Tibial nerve (tissue), 4 donors: ENCODE results near the gene CELSR1. TPM values are rescaled to one million over a fixed set of nuclear protein-coding genes. Genes with fewer than 3 reads are reported as not detected.

Experiments
- DNase-seq, 2 donors: peaks; one replicate each; pipeline ENCODE4 v3.0.0-alpha.2; 2019; ENCODE audit warnings: low spot score in 2 of 2
- H3K27ac ChIP-seq, 4 donors: fragments of 200-600 bp; sonication (generic) in 3 of 4; one replicate each; pipeline ENCODE4 v1.5.1; 2017 to 2019; ENCODE audit warnings: mild to moderate bottlenecking in 1 of 4
- H3K27me3 ChIP-seq, 2 donors: fragments of 200-600 bp; sonication (generic) in 1 of 2; one replicate each; pipeline versions ENCODE4 v1.5.1 to v1.6.0; 2017 to 2019
- H3K36me3 ChIP-seq, 3 donors: fragments of 200-600 bp; sonication (generic); one replicate each; pipeline ENCODE4 v1.5.1; 2018 to 2019
- H3K4me1 ChIP-seq, 4 donors: fragments of 200-600 bp; sonication (generic) in 3 of 4; one replicate each; pipeline ENCODE4 v1.5.1; 2017 to 2019
- H3K4me3 ChIP-seq, 4 donors: fragments of 200-600 bp; sonication (generic) in 3 of 4; one replicate each; pipeline ENCODE4 v1.5.1; 2017 to 2019; ENCODE audit warnings: mild to moderate bottlenecking in 1 of 4, moderate library complexity in 1 of 4
- H3K9me3 ChIP-seq, 4 donors: fragments of 200-600 bp; sonication (generic) in 3 of 4; one replicate each; pipeline ENCODE4 v1.5.1; 2017 to 2019
- CTCF ChIP-seq, 5 experiments: fragments of 200-600 bp in 3 of 5; fragments of 450-650 bp in 2 of 5; sonication (generic) in 3 of 5; IDR thresholded peaks; one replicate each; pipeline ENCODE4 v1.5.1; 2016 to 2019; ENCODE audit warnings: antibody characterized with exemption in 5 of 5, mild to moderate bottlenecking in 3 of 5, moderate library complexity in 2 of 5
- EP300 ChIP-seq, 2 donors: sonication (generic); formaldehyde crosslinking; IDR thresholded peaks; one replicate each; pipeline ENCODE4 v1.6.1; 2017; ENCODE audit warnings: antibody characterized with exemption in 2 of 2, mild to moderate bottlenecking in 1 of 2
- POLR2A ChIP-seq, 2 donors: fragments of 450-650 bp; IDR thresholded peaks; one replicate each; pipeline ENCODE4 v1.6.1; 2017; ENCODE audit warnings: antibody characterized with exemption in 2 of 2, mild to moderate bottlenecking in 2 of 2, moderate library complexity in 2 of 2
- WGBS, 2 donors: methylation state at CpG; one replicate each; pipeline ENCODE4 v1.1.5; 2018; 5-methylcytosine and 5-hydroxymethylcytosine counted together
- total RNA-seq, 4 donors: library from RNA; depleted of rRNA; stranded (reverse); fragments of >200 nt; gene quantifications; one replicate each; pipeline ENCODE4 v1.1.0, GENCODE V29; 2016

The CELSR1 gene
- total RNA-seq, 4 donors from 2014 or later: 1.0 to 5.9 (median 2.6) TPM

GRCh38 chr22:46376111-46376510 lies 161.3 kb downstream of the CELSR1 start:
- WGBS, 2 donors: 94 to 96% methylated on average over 3 of the region's 3 CpGs
- Histone ChIP-seq H3K4me1 (peaks cover 0 to 8% (median 0%) of the 10 kb centered on the region in 4 donors), H3K27ac (peak overlapping the region in 1 of 4 donors; percentile 41), H3K36me3 (no peaks in the 10 kb centered on the region), H3K4me3 (no peak overlapping the region), H3K27me3 (peaks cover 0 to 5% of the 10 kb centered on the region in 2 donors), H3K9me3 (peaks cover 0 to 26% (median 0%) of the 10 kb centered on the region in 4 donors)
- no peak for TF ChIP-seq POLR2A (IDR thresholded peaks at IDR 0.05)
- TF ChIP-seq EP300 (IDR thresholded peaks at IDR 0.05): no peak
- no peak for TF ChIP-seq CTCF (IDR thresholded peaks at IDR 0.05)
- no peak for DNase-seq

- Histone ChIP-seq H3K4me1 (peaks cover 0 to 8% (median 0%) of the 10 kb centered on the region in 4 donors), H3K36me3 (no peaks in the 10 kb centered on the region), H3K4me3 (no peak overlapping the region), H3K9me3 (peaks cover 0 to 26% (median 0%) of the 10 kb centered on the region in 4 donors), H3K27me3 (peaks cover 0 to 5% of the 10 kb centered on the region in 2 donors), H3K27ac (no peak overlapping the region)
- WGBS, 2 donors: 95% methylated on average over 19 to 35 of the region's 38 CpGs
- TF ChIP-seq POLR2A (IDR thresholded peaks at IDR 0.05) (no peak), EP300 (IDR thresholded peaks at IDR 0.05) (no peak), CTCF (IDR thresholded peaks at IDR 0.05) (no peak)
- no peak for DNase-seq
These were observed 162.6 kb downstream of the CELSR1 start for GRCh38 chr22:46374663-46375474.

- no peak overlapping the region for H3K4me3 ChIP-seq
- WGBS, 2 donors: 56 to 63% methylated on average over 26 to 31 of the region's 31 CpGs
- no peak for DNase-seq
- H3K36me3 ChIP-seq: no peaks in the 10 kb centered on the region
- H3K27ac ChIP-seq: no peak overlapping the region
- peaks cover 0 to 5% of the 10 kb centered on the region in 2 donors for H3K27me3 ChIP-seq
- H3K9me3 ChIP-seq: peaks cover 0 to 26% (median 0%) of the 10 kb centered on the region in 4 donors
- TF ChIP-seq EP300 (IDR thresholded peaks at IDR 0.05) (no peak), CTCF (IDR thresholded peaks at IDR 0.05) (no peak), POLR2A (IDR thresholded peaks at IDR 0.05) (no peak)
- H3K4me1 ChIP-seq: peaks cover 0 to 8% (median 0%) of the 10 kb centered on the region in 4 donors
These were observed 163.3 kb downstream of the CELSR1 start for GRCh38 chr22:46373921-46374662.

- peaks cover 0 to 5% of the 10 kb centered on the region in 2 donors for H3K27me3 ChIP-seq
- peaks cover 0 to 7% (median 0%) of the 10 kb centered on the region in 4 donors for H3K4me1 ChIP-seq
- no peak for DNase-seq
- H3K27ac ChIP-seq: no peak overlapping the region
- H3K9me3 ChIP-seq: peaks cover 0 to 26% (median 0%) of the 10 kb centered on the region in 4 donors
- H3K36me3 ChIP-seq: no peaks in the 10 kb centered on the region
- 25 to 48% methylated on average over 1 to 2 of the region's 8 CpGs for WGBS, 2 donors
- TF ChIP-seq CTCF (IDR thresholded peaks at IDR 0.05) (no peak), POLR2A (IDR thresholded peaks at IDR 0.05) (no peak), EP300 (IDR thresholded peaks at IDR 0.05) (no peak)
- no peak overlapping the region for H3K4me3 ChIP-seq
These were observed 164.3 kb downstream of the CELSR1 start for GRCh38 chr22:46373159-46373558.
